ENCODE measurements around the gene PPM1D. TPM values are rescaled to one million over a fixed set of nuclear protein-coding genes. Genes with fewer than 3 reads are reported as not detected.
"Not testable (repeated sequence)": the region's sequence is repeated elsewhere in the genome, so short reads cannot be mapped to it uniquely, and the experiment has no call there.

Gene PPM1D
- total RNA-seq, 2 experiments from 2014 or later: 17.8 to 18.8 TPM

DNA sequence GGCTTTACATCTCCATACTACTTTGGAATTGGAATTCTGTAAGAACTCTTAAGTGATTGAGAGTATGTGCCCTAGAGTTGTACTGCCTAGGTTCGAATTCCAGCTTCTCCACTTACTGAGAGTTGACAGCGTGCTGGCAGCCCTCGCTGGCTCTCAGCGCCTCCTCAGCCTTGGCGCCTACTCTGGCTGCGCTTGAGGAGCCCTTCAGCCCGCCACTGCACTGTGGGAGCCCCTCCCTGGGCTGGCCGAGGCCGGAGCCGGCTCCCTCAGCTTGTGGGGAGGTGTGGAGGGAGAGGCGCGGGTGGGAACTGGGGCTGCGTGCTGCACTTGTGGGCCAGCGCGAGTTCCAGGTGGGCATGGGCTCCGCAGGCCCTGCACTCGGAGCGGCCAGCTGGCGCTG is 13.3 kb downstream of the PPM1D start:
- Mint-ChIP-seq H3K4me1 (no peaks in the 10 kb centered on the region), H3K27ac (no peak overlapping the region), H3K9me3 (no peaks in the 10 kb centered on the region), H3K27me3 (no peaks in the 10 kb centered on the region), H3K4me3 (no peak overlapping the region), H3K36me3 (ENCODE audit: low read depth) (peaks cover 7% of the 10 kb centered on the region)
- ChIA-PET POLR2A (interaction anchor here (1.6 kb wide), 1 partner anchor 13 kb away, joined by 6 read pairs; the partner anchor contains the start of gene PPM1D), CTCF (no interaction called here)
- DNase-seq: no peak

DNA sequence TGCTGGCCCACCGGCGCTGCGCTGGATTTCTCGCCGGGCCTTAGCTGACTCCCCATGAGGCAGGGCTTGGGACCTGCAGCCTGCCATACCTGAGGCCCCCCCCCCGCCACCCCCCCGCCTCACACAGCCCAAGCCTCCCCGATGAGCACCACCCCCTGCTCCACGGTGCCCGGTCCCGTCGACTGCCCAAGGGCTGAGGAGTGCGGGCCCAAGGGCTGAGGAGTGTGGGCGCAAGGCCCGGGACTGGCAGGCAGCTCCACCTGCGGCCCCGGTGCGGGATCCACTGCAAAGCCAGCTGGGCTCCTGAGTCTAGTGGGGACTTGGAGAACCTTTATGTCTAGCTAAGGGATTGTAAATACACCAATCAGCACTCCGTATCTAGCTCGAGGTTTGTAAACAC is 13.8 kb downstream of the PPM1D start:
- H3K4me3 Mint-ChIP-seq; H3K27ac Mint-ChIP-seq; CTCF ChIA-PET; H3K4me1 Mint-ChIP-seq; H3K9me3 Mint-ChIP-seq; DNase-seq; H3K36me3 Mint-ChIP-seq (ENCODE audit: low read depth); H3K27me3 Mint-ChIP-seq: not testable (repeated sequence)
- POLR2A ChIA-PET: interaction anchor here (1.6 kb wide), 1 partner anchor 14 kb away, joined by 6 read pairs; the partner anchor contains the start of gene PPM1D

DNA sequence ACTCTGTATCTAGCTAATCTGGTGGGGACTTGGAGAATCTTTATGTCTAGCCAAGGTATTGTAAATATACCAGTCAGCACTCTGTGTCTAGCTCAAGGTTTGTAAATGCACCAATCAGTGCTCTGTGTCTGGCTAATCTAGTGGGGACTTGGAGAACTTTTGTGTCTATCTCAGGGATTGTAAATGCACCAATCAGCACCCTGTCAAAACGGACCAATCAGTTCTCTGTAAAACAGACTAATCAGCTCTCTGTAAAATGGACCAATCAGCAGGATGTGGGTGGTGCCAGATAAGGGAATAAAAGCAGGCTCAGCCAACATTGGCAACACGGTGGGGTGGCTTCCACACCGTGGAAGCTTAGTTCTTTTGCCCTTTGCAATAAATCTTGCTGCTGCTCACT is 14.3 kb downstream of the PPM1D start:
- H3K9me3 Mint-ChIP-seq; CTCF ChIA-PET; H3K27ac Mint-ChIP-seq; H3K4me1 Mint-ChIP-seq; H3K27me3 Mint-ChIP-seq; DNase-seq; H3K4me3 Mint-ChIP-seq; H3K36me3 Mint-ChIP-seq (ENCODE audit: low read depth): not testable (repeated sequence)
- POLR2A ChIA-PET: interaction anchor here (1.6 kb wide), 1 partner anchor 14 kb away, joined by 6 read pairs; the partner anchor contains the start of gene PPM1D

DNA sequence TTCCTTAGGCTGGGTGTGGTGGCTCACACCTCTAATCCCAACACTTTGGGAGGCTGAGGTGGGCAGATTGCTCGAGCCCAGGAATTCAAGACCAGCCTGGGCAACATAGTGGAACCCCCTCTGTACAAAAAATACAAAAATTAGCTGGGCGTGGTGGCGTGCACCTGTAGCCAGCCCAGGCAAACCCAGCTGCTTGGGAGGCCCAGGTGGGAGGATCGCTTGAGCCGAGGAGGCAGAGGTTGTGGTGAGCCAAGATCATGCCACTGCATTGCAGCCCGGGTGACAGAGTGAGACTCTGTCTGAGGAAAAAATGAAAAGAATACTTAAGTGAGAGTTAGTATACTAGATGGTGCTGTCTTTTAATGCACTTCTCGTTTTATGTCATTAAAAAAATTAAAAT is 15.1 kb downstream of the PPM1D start:
- POLR2A ChIA-PET: interaction anchor here (0.8 kb wide), 1 partner anchor 16 kb away, joined by 3 read pairs; the partner anchor contains the start of gene PPM1D
- Mint-ChIP-seq H3K27me3 (no peaks in the 10 kb centered on the region), H3K27ac (no peak overlapping the region), H3K9me3 (no peaks in the 10 kb centered on the region), H3K4me1 (no peaks in the 10 kb centered on the region), H3K36me3 (ENCODE audit: low read depth) (peaks cover 9% of the 10 kb centered on the region), H3K4me3 (no peak overlapping the region)
- no peak for DNase-seq
- CTCF ChIA-PET: no interaction called here

DNA sequence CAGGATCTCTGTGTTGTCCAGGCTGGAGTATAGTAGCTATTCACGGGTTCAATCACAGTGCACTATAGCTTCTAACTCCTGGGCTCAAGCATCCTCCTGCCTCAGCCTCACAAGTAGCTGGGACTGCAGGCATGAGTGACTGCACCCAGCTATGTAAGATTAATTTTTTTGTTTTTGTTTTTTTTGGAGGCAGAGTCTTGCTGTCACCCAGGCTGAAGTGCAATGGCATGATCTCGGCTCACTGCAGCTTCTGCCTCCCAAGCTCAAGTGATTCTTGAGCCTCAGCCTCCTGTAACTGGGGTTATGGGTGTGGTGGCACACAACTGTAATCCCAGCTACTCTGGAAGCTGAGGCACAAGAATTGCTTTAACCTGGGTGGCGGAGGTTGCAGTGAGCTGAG is 15.8 kb downstream of the PPM1D start:
- ChIA-PET CTCF (no interaction called here), POLR2A (interaction anchor here (0.8 kb wide), 1 partner anchor 16 kb away, joined by 3 read pairs; the partner anchor contains the start of gene PPM1D)
- no peak for DNase-seq
- Mint-ChIP-seq H3K4me1 (no peaks in the 10 kb centered on the region), H3K27ac (no peak overlapping the region), H3K27me3 (no peaks in the 10 kb centered on the region), H3K36me3 (ENCODE audit: low read depth) (peaks cover 9% of the 10 kb centered on the region), H3K9me3 (no peaks in the 10 kb centered on the region), H3K4me3 (no peak overlapping the region)

DNA sequence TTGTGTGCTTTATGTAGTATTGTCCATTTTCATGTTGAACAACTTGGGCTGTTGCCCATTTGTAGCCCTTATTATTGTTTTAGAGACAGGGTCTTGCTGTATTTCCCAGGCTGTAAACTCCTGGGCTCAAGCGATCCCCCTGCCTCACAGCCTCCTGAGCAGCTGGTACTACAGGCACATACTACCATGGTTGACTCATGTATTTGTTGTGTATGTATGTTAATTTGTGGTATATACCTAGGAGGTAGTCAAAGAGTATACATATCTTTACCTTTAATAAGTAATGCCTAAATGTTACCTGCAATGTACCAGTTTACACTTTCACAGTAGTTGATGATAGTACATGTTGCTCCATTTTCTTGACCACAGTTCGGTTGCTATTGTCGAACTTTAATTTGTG is 18.1 kb downstream of the PPM1D start:
- Mint-ChIP-seq H3K27ac (no peak overlapping the region), H3K27me3 (no peaks in the 10 kb centered on the region), H3K4me3 (no peak overlapping the region), H3K9me3 (no peaks in the 10 kb centered on the region), H3K36me3 (ENCODE audit: low read depth) (peaks cover 9% of the 10 kb centered on the region), H3K4me1 (peaks cover 2% of the 10 kb centered on the region)
- ChIA-PET CTCF (interaction anchor here (0.7 to 2.4 kb wide), 3 partner anchors 18 to 89 kb away, joined by 3 to 7 read pairs (median 3); partner anchors contain the start of gene PPM1D), POLR2A (no interaction called here)
- DNase-seq: no peak

DNA sequence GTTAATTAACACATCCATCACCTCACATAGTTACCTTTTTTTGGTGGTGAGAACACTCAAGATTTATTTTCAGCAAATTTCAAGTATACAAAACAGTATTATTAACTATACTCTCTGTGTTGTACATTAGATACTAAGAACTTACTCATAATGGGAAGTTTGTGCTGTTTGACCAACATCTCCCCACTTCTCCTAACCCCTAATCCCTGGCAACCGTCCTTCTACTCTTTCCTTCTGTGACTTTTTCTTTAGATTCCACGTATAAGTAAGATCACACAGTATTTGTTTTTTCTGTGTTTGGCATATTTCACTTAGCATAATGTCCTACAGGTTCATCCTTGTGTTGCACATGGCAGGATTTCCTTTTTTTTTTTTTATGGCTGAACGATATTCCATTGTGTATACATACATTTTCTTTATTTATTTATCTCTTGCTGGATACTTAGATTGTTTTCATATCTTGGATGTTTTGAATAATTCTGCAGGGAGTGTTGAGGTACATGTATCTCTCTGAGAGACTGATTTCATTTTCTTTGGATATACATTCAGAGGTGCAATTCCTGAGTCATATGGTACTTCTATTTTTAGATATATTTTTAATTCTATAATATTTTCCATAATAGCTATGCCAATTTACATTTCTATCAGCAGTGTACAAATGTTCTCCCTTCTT is 19.0 kb downstream of the PPM1D start:
- H3K27ac Mint-ChIP-seq: no peak overlapping the region
- ChIA-PET CTCF (interaction anchor here (2.4 kb wide), 1 partner anchor 19 kb away, joined by 7 read pairs; no protein-coding TSS in a partner anchor), POLR2A (no interaction called here)
- H3K4me1 Mint-ChIP-seq: peaks cover 3% of the 10 kb centered on the region
- H3K27me3 Mint-ChIP-seq: no peaks in the 10 kb centered on the region
- DNase-seq: no peak
- H3K9me3 Mint-ChIP-seq: no peaks in the 10 kb centered on the region
- H3K36me3 Mint-ChIP-seq (ENCODE audit: low read depth): peaks cover 15% of the 10 kb centered on the region
- H3K4me3 Mint-ChIP-seq: no peak overlapping the region

DNA sequence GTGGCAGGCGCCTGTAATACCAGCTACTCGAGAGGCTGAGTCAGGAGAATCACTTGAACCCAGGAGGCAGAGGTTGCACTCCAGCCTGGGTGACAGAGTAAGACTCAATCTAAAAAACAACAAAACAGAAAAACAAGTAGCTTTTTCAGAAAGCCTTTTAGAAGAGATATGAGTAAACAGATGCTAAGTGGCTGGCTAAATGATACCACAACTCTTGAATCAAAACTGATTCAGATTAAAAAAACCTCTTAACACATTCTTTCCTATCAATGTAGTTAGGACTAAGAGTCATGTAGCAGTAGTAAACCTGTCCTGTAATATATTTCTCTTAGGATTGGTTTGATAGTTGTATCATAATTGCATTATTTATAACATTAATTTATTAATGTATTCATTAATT is 23.0 kb downstream of the PPM1D start:
- H3K36me3 Mint-ChIP-seq (ENCODE audit: low read depth): peaks cover 7% of the 10 kb centered on the region
- ChIA-PET POLR2A (interaction anchor here (1.4 kb wide), 1 partner anchor 23 kb away, joined by 3 read pairs; the partner anchor contains the start of gene PPM1D), CTCF (interaction anchor here (1.2 kb wide), 1 partner anchor 15 kb away, joined by 4 read pairs; no protein-coding TSS in a partner anchor)
- no peaks in the 10 kb centered on the region for H3K9me3 Mint-ChIP-seq
- H3K4me1 Mint-ChIP-seq: peaks cover 3% of the 10 kb centered on the region
- no peaks in the 10 kb centered on the region for H3K27me3 Mint-ChIP-seq
- no peak for DNase-seq
- H3K27ac Mint-ChIP-seq: no peak overlapping the region
- no peak overlapping the region for H3K4me3 Mint-ChIP-seq

- POLR2A ChIA-PET: interaction anchor here (1.4 kb wide), 1 partner anchor 24 kb away, joined by 3 read pairs; the partner anchor contains the start of gene PPM1D
Measured at GRCh38 chr17:60623415-60623814, 23.4 kb downstream of the PPM1D start.

GRCh38 chr17:60627124-60627523 is 27.1 kb downstream of the PPM1D start:
- H3K27ac Mint-ChIP-seq: no peak overlapping the region
- no peaks in the 10 kb centered on the region for H3K27me3 Mint-ChIP-seq
- POLR2A ChIA-PET: interaction anchor here (0.9 kb wide), 1 partner anchor 11 kb away, joined by 3 read pairs; no protein-coding TSS in a partner anchor
- H3K36me3 Mint-ChIP-seq (ENCODE audit: low read depth): peaks cover 10% of the 10 kb centered on the region
- CTCF ChIA-PET: interaction anchor here (0.5 to 2.1 kb wide), 3 partner anchors 11 to 271 kb away, joined by 3 to 8 read pairs (median 5); no protein-coding TSS in a partner anchor
- H3K9me3 Mint-ChIP-seq: no peaks in the 10 kb centered on the region
- H3K4me1 Mint-ChIP-seq: peaks cover 11% of the 10 kb centered on the region
- no peak for DNase-seq
- no peak overlapping the region for H3K4me3 Mint-ChIP-seq

More at GRCh38 chr17:60623415-60623814, 23.4 kb downstream of the PPM1D start:
- no peaks in the 10 kb centered on the region for H3K9me3 Mint-ChIP-seq
- no peaks in the 10 kb centered on the region for H3K27me3 Mint-ChIP-seq
- DNase-seq: no peak
- CTCF ChIA-PET: interaction anchor here (1.2 kb wide), 1 partner anchor 14 kb away, joined by 4 read pairs; no protein-coding TSS in a partner anchor
- H3K4me1 Mint-ChIP-seq: peaks cover 3% of the 10 kb centered on the region
- H3K36me3 Mint-ChIP-seq (ENCODE audit: low read depth): peaks cover 11% of the 10 kb centered on the region
- no peak overlapping the region for H3K27ac Mint-ChIP-seq
- H3K4me3 Mint-ChIP-seq: no peak overlapping the region

DNA sequence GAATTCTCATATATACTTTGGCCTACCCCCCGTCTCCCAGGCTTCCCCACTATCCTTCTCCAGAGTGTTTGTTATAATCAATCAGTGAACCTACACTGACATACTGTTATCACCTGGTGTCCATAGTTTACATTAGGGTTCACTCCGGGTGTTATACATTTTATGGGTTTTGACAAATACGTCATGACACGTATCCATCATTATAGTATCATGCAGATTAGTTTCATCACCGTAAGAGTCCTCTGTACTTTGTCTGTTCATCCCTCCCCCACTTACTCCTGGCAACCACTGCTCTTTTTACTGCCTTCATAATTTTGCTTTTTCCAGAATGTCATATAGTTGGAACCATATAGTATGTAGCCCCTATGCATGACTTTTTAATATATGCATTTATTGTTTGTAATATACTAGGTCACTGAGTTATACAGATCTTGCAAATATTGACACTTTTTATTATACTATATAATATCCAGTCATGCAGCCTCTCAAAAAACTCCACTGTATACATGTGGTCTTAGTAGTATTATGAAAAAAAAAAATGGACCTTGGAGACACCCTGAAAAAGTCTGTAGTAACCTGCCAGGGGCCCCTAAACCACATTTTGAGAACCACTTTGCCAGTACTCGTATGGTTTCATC is 28.4 kb downstream of the PPM1D start:
- Mint-ChIP-seq H3K27me3 (no peaks in the 10 kb centered on the region), H3K9me3 (no peaks in the 10 kb centered on the region), H3K36me3 (ENCODE audit: low read depth) (peaks cover 9% of the 10 kb centered on the region), H3K4me1 (peaks cover 9% of the 10 kb centered on the region), H3K27ac (no peak overlapping the region), H3K4me3 (no peak overlapping the region)
- DNase-seq: no peak
- POLR2A ChIA-PET: no interaction called here
- CTCF ChIA-PET: interaction anchor here (0.7 to 3.6 kb wide), 3 partner anchors 11 to 1200 kb away, joined by 3 to 19 read pairs (median 5); no protein-coding TSS in a partner anchor

DNA sequence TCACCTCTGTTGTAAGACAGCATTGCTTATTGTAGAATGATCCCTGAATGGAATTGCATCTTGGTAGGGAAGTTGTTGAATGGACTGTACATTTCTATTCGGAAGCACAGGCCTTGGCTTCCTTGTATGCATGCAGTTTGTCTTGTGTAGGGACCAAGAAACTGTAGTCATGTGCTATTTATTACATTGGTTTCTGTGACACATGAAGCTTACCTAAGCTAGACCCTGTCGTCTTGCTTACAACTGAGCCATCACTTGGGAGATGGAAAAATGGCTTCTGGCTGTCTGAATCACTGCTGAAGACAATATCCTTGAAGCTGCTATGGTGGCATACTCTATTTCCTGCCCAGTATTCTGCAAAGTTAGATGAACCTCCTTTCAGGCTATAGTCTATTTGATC is 29.1 kb downstream of the PPM1D start:
- no peaks in the 10 kb centered on the region for H3K9me3 Mint-ChIP-seq
- CTCF ChIA-PET: interaction anchor here (3.6 kb wide), 1 partner anchor 11 kb away, joined by 19 read pairs; no protein-coding TSS in a partner anchor
- H3K27me3 Mint-ChIP-seq: no peaks in the 10 kb centered on the region
- POLR2A ChIA-PET: no interaction called here
- H3K36me3 Mint-ChIP-seq (ENCODE audit: low read depth): peaks cover 4% of the 10 kb centered on the region
- peaks cover 8% of the 10 kb centered on the region for H3K4me1 Mint-ChIP-seq
- no peak overlapping the region for H3K4me3 Mint-ChIP-seq
- no peak overlapping the region for H3K27ac Mint-ChIP-seq
- no peak for DNase-seq

DNA sequence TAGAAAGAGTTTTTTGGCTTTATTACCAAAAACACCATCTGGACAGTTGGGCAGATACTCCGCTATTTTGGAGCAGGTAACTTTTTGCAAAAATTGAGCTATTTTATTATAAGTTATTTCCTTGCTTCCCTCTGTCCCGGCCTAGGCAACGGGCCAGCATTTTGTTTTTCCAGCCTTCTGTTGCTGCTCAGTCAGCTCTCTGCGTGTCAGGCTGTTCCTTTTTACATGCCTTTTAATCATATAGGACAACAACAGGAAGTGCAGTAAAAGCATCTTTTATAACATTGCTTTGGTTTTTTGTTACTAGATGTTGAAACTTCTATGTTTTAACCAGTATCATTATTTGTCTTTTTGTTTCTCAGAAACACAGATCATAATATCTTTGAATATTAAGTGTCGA is 30.4 kb downstream of the PPM1D start:
- ChIA-PET POLR2A (interaction anchor here (1.8 kb wide), 1 partner anchor 31 kb away, joined by 5 read pairs; the partner anchor contains the start of gene PPM1D), CTCF (interaction anchor here (1.5 to 3.6 kb wide), 2 partner anchors 9 to 16 kb away, joined by 4 to 19 read pairs; no protein-coding TSS in a partner anchor)
- Mint-ChIP-seq H3K4me3 (no peak overlapping the region), H3K36me3 (ENCODE audit: low read depth) (peaks cover 5% of the 10 kb centered on the region), H3K9me3 (no peaks in the 10 kb centered on the region), H3K27ac (no peak overlapping the region), H3K27me3 (no peaks in the 10 kb centered on the region), H3K4me1 (peaks cover 8% of the 10 kb centered on the region)
- DNase-seq: no peak

Data from activated CD4-positive, alpha-beta memory T cell treated with anti-CD3 and anti-CD28 coated beads, Interleukin-2, amount 10 ng/mL, durations not matched to agents 7 days and 5 days (primary cell).